GM19240 (cell line): ENCODE measurements around the gene IGFBP2.

Experiments
- DNase-seq: peaks from one replicate; pipeline ENCODE4 v3.0.0; 2011; ENCODE audit warnings: low spot score; ENCODE audit not compliant: insufficient read length

IGFBP2 gene

DNA sequence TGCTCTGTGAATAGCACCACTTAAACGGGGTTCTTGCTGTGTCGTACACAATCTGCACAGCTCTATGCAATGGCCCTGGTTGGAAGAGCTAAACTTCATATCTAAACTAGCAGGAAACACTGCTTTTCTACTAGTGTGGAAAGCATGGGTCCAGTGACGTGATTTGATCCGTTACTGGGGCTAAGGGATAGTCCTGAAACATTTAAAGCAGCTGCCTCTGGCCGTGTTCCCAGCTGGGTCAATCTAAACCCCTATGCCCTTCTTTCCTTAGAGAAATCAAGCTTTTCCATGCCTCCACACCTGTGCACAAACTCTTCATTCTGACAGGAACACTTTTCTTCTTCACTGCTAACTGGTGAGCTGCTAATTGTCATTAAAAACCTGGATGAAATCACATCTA lies 67.6 kb downstream of the IGFBP2 start:
- no peak for DNase-seq

GRCh38 chr2:216701544-216701943 lies 68.3 kb downstream of the IGFBP2 start:
- no peak for DNase-seq

- no peak for DNase-seq
These were observed 69.5 kb downstream of the IGFBP2 start for GRCh38 chr2:216702756-216703155.

- DNase-seq: no peak
These were observed 77.5 kb downstream of the IGFBP2 start for GRCh38 chr2:216710551-216711301.

DNA sequence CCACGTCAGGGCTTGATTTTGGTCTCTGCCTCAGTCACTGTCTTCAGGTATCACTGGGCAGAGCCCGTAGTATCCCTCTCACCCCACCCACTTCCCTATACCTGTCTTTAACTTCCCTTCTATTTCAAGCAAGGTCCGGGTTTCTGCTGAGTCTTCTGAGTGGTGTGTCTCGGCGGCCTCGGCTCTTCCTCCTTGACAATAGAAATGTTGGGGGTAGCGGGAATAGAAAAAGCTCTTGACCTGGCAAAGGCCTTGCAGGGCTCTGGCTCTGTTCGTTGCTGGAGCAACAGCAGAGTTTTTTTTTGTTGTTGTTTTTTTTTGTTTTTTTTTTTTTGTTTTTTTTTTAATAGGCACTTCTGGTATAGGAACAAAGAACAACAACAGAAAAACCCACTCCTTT lies 78.1 kb downstream of the IGFBP2 start:
- DNase-seq: no peak

DNA sequence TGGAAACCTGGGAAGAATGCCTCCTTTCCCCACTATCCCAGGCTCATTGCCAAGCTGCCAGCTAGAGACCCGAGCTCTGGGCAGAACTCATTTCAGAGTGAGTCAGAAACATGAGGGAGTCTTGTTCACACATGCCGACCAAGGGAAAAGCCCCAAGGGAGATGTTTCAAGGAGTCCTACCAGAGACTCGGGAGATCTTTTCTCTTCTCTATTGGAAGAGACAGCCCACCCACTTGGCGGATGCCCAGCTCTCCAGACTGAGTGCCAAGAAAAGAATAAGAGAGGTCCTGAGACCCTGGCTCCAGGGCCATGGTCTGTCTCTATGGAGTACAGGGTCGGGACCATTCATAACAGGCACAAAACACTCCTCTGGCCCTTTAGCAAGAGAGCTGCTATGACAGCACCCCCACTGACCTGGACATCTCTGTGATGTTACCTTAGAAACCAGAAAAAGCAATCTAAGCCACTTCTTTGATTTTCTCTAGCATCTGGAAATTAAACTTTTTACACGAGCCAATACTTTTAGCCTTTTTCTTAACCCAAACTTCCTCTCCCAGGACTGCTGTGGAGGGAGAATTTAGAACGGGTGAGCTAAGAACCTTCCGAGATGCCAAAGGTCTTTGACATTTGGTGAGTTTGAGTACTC lies 80.6 kb downstream of the IGFBP2 start:
- DNase-seq: no peak
